Esophagus squamous epithelium (tissue), 5 donors: ENCODE data around the gene UNC5B. TPM values are rescaled to one million over a fixed set of nuclear protein-coding genes. Genes with fewer than 3 reads are reported as not detected.
A peak's percentile ranks its signal among the peaks of the same experiment; 100 is the strongest.

Experiments
- DNase-seq: peaks from one replicate; lab custom pipeline; 2025; lab: John Stamatoyannopoulos, UW
- H3K27ac ChIP-seq, 4 donors: fragments of 200-600 bp; sonication (generic); one replicate each; pipeline ENCODE4 v1.5.1; 2016 to 2019; ENCODE audit warnings: mild to moderate bottlenecking in 1 of 4
- H3K27me3 ChIP-seq, 4 donors: fragments of 200-600 bp; sonication (generic); 1 replicate in 3 of 4; 2 replicates in 1 of 4; pipeline versions ENCODE4 v1.5.1 to v1.6.0; 2017 to 2021; ENCODE audit warnings: antibody characterized with exemption in 1 of 4
- H3K36me3 ChIP-seq, 3 donors: fragments of 200-600 bp; sonication (generic); one replicate each; pipeline ENCODE4 v1.5.1; 2016 to 2019
- H3K4me1 ChIP-seq, 3 donors: fragments of 200-600 bp; sonication (generic); one replicate each; pipeline ENCODE4 v1.5.1; 2017 to 2019
- H3K4me3 ChIP-seq, 4 donors: fragments of 200-600 bp; sonication (generic); 1 replicate in 3 of 4; 2 replicates in 1 of 4; pipeline ENCODE4 v1.5.1; 2016 to 2019; ENCODE audit warnings: mild to moderate bottlenecking in 2 of 4, moderate library complexity in 1 of 4
- H3K9me3 ChIP-seq, 3 donors: fragments of 200-600 bp; sonication (generic); one replicate each; pipeline ENCODE4 v1.5.1; 2016 to 2019
- CTCF ChIP-seq, 6 experiments: fragments of 450-650 bp in 4 of 6; fragments of 200-600 bp in 2 of 6; sonication (generic) in 2 of 6; IDR thresholded peaks; one replicate each; pipeline ENCODE4 v1.5.1; 2016 to 2019; ENCODE audit warnings: antibody characterized with exemption in 6 of 6, mild to moderate bottlenecking in 4 of 6, moderate library complexity in 4 of 6
- POLR2A ChIP-seq, 4 donors: fragments of 450-650 bp; IDR thresholded peaks; one replicate each; pipeline ENCODE4 v1.6.1; 2017; ENCODE audit warnings: antibody characterized with exemption in 4 of 4, mild to moderate bottlenecking in 4 of 4, moderate library complexity in 3 of 4
- WGBS, 2 donors: methylation state at CpG; one replicate each; pipeline ENCODE4 v1.1.5; 2018; 5-methylcytosine and 5-hydroxymethylcytosine counted together
- intact Hi-C: fragments of 100-400 bp; cut with DNase I; formaldehyde crosslinking; loops from one replicate; pipeline ENCODE4 v1.15.0; 2022
- total RNA-seq, 4 donors: library from RNA; depleted of rRNA; stranded (reverse); fragments of >200 nt; gene quantifications; one replicate each; pipeline ENCODE4 v1.1.0, GENCODE V29; 2016
- donor health status: DM: yes; HTN: yes; CAD: no.

Gene UNC5B
- total RNA-seq, 4 donors from 2014 or later = 18.9 to 48.1 (median 28.4) TPM

- Histone ChIP-seq H3K4me1 (peaks cover 30 to 100% (median 49%) of the 10 kb centered on the region in 3 donors), H3K4me3 (no peak overlapping the region), H3K27me3 (no peaks in the 10 kb centered on the region), H3K9me3 (no peaks in the 10 kb centered on the region), H3K36me3 (no peaks in the 10 kb centered on the region), H3K27ac (peak overlapping the region; percentile 43 to 73 (median 55))
- no peak for DNase-seq
- 55 to 72% methylated on average over 5 to 6 of the region's 6 CpGs for WGBS, 2 donors
- TF ChIP-seq CTCF (IDR thresholded peaks at IDR 0.05) (no peak), POLR2A (IDR thresholded peaks at IDR 0.05) (no peak)
- intact Hi-C loops = no loop called here
Observed at GRCh38 chr10:71252220-71252619, 39.9 kb downstream of the UNC5B start.

DNA sequence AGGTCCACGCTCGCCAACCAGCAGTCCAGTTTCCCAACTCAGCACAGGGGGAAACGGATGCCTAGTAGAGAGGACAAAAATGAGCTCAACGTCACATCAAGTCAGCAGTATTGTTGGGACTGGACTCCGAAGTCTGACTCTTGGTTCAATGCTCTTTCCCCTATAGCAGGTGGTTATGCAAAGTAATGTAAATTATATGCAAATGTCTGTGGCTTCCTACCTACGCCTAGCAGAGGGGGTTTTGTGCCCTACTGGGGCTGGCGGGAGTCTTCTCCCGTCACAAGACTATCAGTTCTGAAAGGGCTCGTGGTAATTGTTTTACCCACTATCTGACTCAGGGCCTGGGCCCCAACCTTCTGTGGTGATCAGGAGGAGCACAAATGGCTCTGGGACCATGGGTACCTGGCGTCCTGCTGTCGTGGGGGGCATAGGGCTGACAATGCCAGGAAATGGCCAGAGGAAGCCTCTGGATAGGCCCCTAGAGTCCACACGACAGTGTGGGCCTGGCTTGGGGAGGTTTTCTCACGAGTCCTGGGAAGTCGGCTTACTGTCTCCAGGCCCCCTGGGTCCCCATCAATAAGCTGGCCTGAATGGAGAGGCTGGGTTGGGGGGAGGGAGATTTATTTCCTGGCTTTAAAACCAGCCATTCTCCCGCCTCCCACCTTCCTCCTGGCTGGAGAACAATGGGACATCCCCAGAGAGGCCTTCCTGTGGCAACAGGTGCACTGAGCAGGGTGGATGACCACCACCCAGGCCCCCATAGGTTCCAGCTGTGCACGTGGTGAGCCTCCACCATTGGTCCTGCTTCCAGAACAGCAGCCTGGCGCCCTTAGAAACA is 41.8 kb downstream of the UNC5B start:
- TF ChIP-seq POLR2A (IDR thresholded peaks at IDR 0.05) = no peak
- no peak overlapping the region for H3K4me3 ChIP-seq
- no peak for DNase-seq
- H3K36me3 ChIP-seq = no peaks in the 10 kb centered on the region
- 76 to 90% methylated on average over 7 to 11 of the region's 17 CpGs for WGBS, 2 donors
- intact Hi-C loops = no loop called here
- no peaks in the 10 kb centered on the region for H3K9me3 ChIP-seq
- H3K4me1 ChIP-seq = peaks cover 22 to 100% (median 39%) of the 10 kb centered on the region in 3 donors
- no peaks in the 10 kb centered on the region for H3K27me3 ChIP-seq
- H3K27ac ChIP-seq = peak overlapping the region in 2 of 4 donors; percentile 87

DNA sequence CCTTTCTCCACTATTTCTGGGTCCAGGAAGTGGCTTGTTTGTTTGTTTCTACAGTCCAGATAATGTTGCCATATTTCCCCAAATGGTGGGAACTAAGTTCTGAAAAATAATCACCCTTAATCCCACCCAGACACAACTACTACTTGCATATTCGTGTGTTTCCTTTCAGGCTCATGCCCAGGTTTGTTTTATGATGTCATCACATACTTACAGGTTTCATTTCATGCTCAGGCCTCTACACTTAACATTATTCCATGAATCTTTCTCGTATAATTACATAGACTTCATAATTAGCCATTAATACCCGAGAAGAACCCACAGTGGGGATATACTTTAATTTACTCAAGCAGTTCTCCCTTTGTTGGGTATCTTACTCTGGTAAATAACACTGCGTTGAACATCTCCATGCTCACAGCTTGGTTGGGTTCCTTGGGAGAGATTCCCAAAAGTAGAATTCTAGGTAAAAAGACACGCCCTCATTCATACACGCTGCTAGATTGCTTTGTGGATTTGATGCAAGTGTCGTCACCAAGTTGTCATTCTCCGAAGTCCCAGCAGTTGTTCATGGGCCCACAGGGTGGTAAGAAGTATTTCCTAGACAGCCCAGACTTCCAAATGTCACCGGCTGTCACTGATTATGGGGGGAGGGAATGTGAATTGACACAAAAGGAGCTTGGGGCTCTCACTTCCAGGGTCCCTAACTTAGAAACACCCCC is 42.6 kb downstream of the UNC5B start:
- no peaks in the 10 kb centered on the region for H3K36me3 ChIP-seq
- TF ChIP-seq POLR2A (IDR thresholded peaks at IDR 0.05) = no peak
- intact Hi-C loops = no loop called here
- no peak for DNase-seq
- peak overlapping the region; percentile 71 to 87 (median 81) for H3K27ac ChIP-seq
- H3K27me3 ChIP-seq = no peaks in the 10 kb centered on the region
- H3K4me1 ChIP-seq = peaks cover 27 to 100% (median 46%) of the 10 kb centered on the region in 3 donors
- no peak overlapping the region for H3K4me3 ChIP-seq
- 65 to 71% methylated on average over 6 to 9 of the region's 9 CpGs for WGBS, 2 donors
- no peaks in the 10 kb centered on the region for H3K9me3 ChIP-seq

DNA sequence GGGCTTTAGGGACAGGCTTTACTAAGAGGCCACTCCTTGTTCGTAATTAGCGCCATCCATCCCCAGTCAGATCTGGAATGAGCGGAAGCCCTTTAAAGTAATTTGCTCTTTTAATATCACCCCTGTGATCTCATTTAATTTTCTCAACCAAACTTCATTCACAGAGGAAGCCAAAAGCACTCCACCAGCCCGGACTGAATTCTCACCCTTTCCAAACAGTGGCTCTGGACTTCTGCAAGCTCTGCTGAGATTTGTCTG is 43.1 kb downstream of the UNC5B start:
- intact Hi-C loops = no loop called here
- 54 to 76% methylated on average over 4 of the region's 4 CpGs for WGBS, 2 donors

GRCh38 chr10:71255808-71256660 is 43.7 kb downstream of the UNC5B start:
- H3K36me3 ChIP-seq = no peaks in the 10 kb centered on the region
- H3K27ac ChIP-seq = peak overlapping the region; percentile 71 to 87 (median 81)
- 31 to 48% methylated on average over 11 to 13 of the region's 17 CpGs for WGBS, 2 donors
- intact Hi-C loops = no loop called here
- H3K4me3 ChIP-seq = no peak overlapping the region
- H3K27me3 ChIP-seq = no peaks in the 10 kb centered on the region
- H3K9me3 ChIP-seq = no peaks in the 10 kb centered on the region
- TF ChIP-seq CTCF (IDR thresholded peaks at IDR 0.05) (no peak), POLR2A (IDR thresholded peaks at IDR 0.05) (peak in 1 of 4 donors; percentile 35)
- no peak for DNase-seq
- peaks cover 34 to 100% (median 48%) of the 10 kb centered on the region in 3 donors for H3K4me1 ChIP-seq

More for the DNA sequence above, 43.1 kb downstream of the UNC5B start:
- TF ChIP-seq POLR2A (IDR thresholded peaks at IDR 0.05) (no peak), CTCF (IDR thresholded peaks at IDR 0.05) (no peak)
- Histone ChIP-seq H3K4me1 (peaks cover 30 to 100% (median 47%) of the 10 kb centered on the region in 3 donors), H3K27ac (peak overlapping the region; percentile 71 to 87 (median 81)), H3K27me3 (no peaks in the 10 kb centered on the region), H3K36me3 (no peaks in the 10 kb centered on the region), H3K4me3 (no peak overlapping the region), H3K9me3 (no peaks in the 10 kb centered on the region)
- no peak for DNase-seq
